Measurements from ENCODE around the gene VLDLR. TPM values are rescaled to one million over a fixed set of nuclear protein-coding genes. Genes with fewer than 3 reads are reported as not detected.

The VLDLR gene
- total RNA-seq, 6 experiments from 2014 or later = 6.9 to 8.8 (median 8.1) TPM

DNA sequence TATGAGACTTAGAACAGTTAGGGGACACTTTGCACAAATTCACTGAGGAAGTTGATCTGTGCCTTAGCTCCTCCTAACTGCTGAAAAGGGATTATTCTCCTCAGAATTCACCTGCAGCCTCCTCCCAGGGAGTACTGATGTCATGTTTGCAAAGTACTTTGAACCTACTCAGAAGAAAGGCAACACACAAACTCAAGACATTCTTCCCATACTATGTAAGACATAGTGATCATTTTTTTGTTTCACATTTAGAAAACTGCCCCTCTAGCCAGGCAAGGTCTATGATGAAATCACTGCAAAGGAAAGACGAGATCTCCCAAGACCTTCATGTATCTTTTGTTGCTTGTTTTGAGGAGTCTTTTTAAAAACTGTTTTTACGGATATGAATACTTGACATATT is 10.6 kb upstream of the VLDLR start:
- peak overlapping the region; percentile 31 for H3K4me3 Mint-ChIP-seq
- peak; percentile 32 for DNase-seq
- no peaks in the 10 kb centered on the region for H3K9me3 Mint-ChIP-seq
- TF ChIP-seq CTCF (IDR thresholded peaks at IDR 0.05) = no peak
- H3K27ac Mint-ChIP-seq = peak overlapping the region; percentile 6; the same call in 1 of the 2 replicates
- no peaks in the 10 kb centered on the region; the same call in 1 of the 2 replicates for H3K27me3 Mint-ChIP-seq (ENCODE audit: insufficient read depth)
- H3K4me1 Mint-ChIP-seq (ENCODE audit: low read depth) = peaks cover 14% of the 10 kb centered on the region
- H3K36me3 Mint-ChIP-seq (ENCODE audit: low read depth) = no peaks in the 10 kb centered on the region

- H3K36me3 Mint-ChIP-seq (ENCODE audit: low read depth) = no peaks in the 10 kb centered on the region
- H3K27me3 Mint-ChIP-seq (ENCODE audit: insufficient read depth) = no peaks in the 10 kb centered on the region; the same call in 1 of the 2 replicates
- H3K27ac Mint-ChIP-seq = no peak overlapping the region
- DNase-seq = no peak
- TF ChIP-seq CTCF (IDR thresholded peaks at IDR 0.05) = no peak
- H3K4me1 Mint-ChIP-seq (ENCODE audit: low read depth) = peaks cover 14% of the 10 kb centered on the region
- no peaks in the 10 kb centered on the region for H3K9me3 Mint-ChIP-seq
- no peak overlapping the region for H3K4me3 Mint-ChIP-seq
Observed at GRCh38 chr9:2611961-2612360, 9.6 kb upstream of the VLDLR start.

GRCh38 chr9:2613730-2614271 is 7.8 kb upstream of the VLDLR start:
- no peak for DNase-seq
- Mint-ChIP-seq H3K4me3 (no peak overlapping the region), H3K36me3 (ENCODE audit: low read depth) (no peaks in the 10 kb centered on the region), H3K27ac (no peak overlapping the region), H3K9me3 (no peaks in the 10 kb centered on the region), H3K4me1 (ENCODE audit: low read depth) (peaks cover 14% of the 10 kb centered on the region), H3K27me3 (ENCODE audit: insufficient read depth) (no peaks in the 10 kb centered on the region; the same call in 1 of the 2 replicates)
- no peak for TF ChIP-seq CTCF (IDR thresholded peaks at IDR 0.05)

DNA sequence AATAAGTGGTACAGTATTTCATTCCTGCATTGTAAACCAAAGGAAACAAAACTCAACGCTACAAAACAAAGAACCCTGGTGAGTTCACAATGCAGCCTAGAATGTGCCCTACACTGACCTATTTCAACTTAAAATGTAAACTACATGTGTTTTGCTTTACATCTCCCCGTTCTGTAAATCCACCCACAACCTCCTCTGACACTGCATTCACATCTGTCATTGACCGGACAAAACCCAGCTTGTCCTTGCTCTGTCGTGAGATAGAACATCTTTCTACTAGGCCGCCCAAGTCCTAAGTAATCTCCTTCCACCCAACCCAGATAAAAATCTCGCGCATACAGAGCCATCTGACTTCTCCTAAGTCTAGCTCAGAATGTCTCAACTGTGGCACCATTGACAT is 6.1 kb upstream of the VLDLR start:
- Mint-ChIP-seq H3K27me3 (ENCODE audit: insufficient read depth) (no peaks in the 10 kb centered on the region; the same call in 1 of the 2 replicates), H3K4me1 (ENCODE audit: low read depth) (peaks cover 13% of the 10 kb centered on the region), H3K4me3 (no peak overlapping the region), H3K9me3 (no peaks in the 10 kb centered on the region), H3K27ac (no peak overlapping the region), H3K36me3 (ENCODE audit: low read depth) (no peaks in the 10 kb centered on the region)
- DNase-seq = no peak
- no peak for TF ChIP-seq CTCF (IDR thresholded peaks at IDR 0.05)

GRCh38 chr9:2616692-2617377 is 4.8 kb upstream of the VLDLR start:
- H3K27me3 Mint-ChIP-seq (ENCODE audit: insufficient read depth) = no peaks in the 10 kb centered on the region; the same call in 1 of the 2 replicates
- H3K36me3 Mint-ChIP-seq (ENCODE audit: low read depth) = no peaks in the 10 kb centered on the region
- no peak overlapping the region for H3K4me3 Mint-ChIP-seq
- no peak overlapping the region for H3K27ac Mint-ChIP-seq
- DNase-seq = no peak
- no peak for TF ChIP-seq CTCF (IDR thresholded peaks at IDR 0.05)
- H3K9me3 Mint-ChIP-seq = no peaks in the 10 kb centered on the region
- H3K4me1 Mint-ChIP-seq (ENCODE audit: low read depth) = peaks cover 7% of the 10 kb centered on the region

Data from HFFc6 (cell line).